ENCODE measurements around the gene MAP4K4.

- TF ChIP-seq CTCF (IDR thresholded peaks at IDR 0.05) (no peak), EZH2 (IDR thresholded peaks at IDR 0.05) (no peak)
Observed at GRCh38 chr2:101814752-101815151, 117.2 kb downstream of the MAP4K4 start.

Data from neural progenitor cell (in vitro differentiated cells).